Endothelial cell of hepatic sinusoid (primary cell): ENCODE data around the gene RMDN2.

Experiments used
- in situ Hi-C: cut with HindIII; loops from 2 replicates; pipeline ENCODE4 v1.10.0; 2017; ENCODE audit warnings: low sequenced_read_pairs

The RMDN2 gene, protein sequence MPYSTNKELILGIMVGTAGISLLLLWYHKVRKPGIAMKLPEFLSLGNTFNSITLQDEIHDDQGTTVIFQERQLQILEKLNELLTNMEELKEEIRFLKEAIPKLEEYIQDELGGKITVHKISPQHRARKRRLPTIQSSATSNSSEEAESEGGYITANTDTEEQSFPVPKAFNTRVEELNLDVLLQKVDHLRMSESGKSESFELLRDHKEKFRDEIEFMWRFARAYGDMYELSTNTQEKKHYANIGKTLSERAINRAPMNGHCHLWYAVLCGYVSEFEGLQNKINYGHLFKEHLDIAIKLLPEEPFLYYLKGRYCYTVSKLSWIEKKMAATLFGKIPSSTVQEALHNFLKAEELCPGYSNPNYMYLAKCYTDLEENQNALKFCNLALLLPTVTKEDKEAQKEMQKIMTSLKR

GRCh38 chr2:37925063-37925897, at the start of gene RMDN2:
Gene RMDN2 (plus strand): TSS chr2:37925287. CDS start chr2:37929278, 3,991 bp downstream.
- in situ Hi-C loops, result no loop called here

DNA sequence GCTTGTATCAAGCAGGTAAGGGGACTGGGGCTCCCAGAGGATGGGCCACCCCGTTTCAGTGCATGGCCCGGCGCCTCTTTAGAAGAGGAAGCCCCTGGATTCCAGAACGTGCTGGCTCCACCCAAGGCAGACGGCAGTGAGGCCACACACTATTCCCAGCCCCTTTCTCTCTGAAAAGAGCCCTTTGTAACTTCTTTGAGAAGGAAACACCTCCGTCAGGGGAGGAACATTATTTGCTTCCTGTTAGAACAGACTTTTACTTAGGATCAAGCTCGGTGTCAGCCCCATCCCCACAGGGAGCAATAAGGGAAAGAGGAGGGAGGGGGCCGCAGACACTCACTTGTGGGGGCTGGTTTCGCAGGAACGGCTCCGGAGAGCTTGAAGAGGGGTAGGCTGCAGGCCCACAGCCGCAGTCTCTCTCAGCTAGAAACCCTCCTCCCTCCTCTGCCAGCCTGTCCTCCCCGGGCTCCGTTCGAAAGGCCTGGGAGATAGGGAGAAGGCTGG, 49.6 kb upstream of the RMDN2 start:
- in situ Hi-C loops, result no loop called here

DNA sequence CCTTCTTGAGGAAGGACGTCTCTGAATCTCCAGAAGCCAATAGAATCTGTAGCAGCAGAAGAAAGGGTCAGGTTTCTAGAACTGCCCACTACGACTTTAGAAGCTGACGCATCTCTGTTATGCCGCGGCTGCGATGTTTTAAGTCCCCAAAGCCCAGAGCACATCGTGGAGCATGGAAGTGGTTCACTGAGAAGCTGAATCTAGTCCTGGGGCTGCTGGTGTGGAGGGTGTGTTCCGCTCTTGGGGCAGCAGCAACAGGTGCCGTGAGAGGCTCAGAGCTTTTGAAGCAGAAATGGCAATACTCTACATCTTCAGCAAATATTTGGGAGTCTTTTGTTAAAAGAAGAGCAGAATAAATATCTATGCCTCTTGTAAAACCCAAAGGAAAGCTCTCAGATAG, 48.9 kb upstream of the RMDN2 start:
- in situ Hi-C loops, result no loop called here

GRCh38 chr2:37877457-37878315, 47.4 kb upstream of the RMDN2 start:
- in situ Hi-C loops, result no loop called here

GRCh38 chr2:37878536-37878935, 46.6 kb upstream of the RMDN2 start:
- in situ Hi-C loops, result no loop called here

- in situ Hi-C loops, result loop anchor here (5.0 kb wide), 1 partner anchor 53 kb away; no protein-coding TSS in a partner anchor
These were observed 44.5 kb upstream of the RMDN2 start for GRCh38 chr2:37880551-37880950.

- in situ Hi-C loops, result loop anchor here (5.0 kb wide), 1 partner anchor 54 kb away; no protein-coding TSS in a partner anchor
These were observed 43.7 kb upstream of the RMDN2 start for GRCh38 chr2:37881397-37881796.

- in situ Hi-C loops, result loop anchor here (5.0 kb wide), 1 partner anchor 55 kb away; no protein-coding TSS in a partner anchor
These were observed 43.1 kb upstream of the RMDN2 start for GRCh38 chr2:37882036-37882435.

- in situ Hi-C loops, result loop anchor here (5.0 kb wide), 1 partner anchor 56 kb away; no protein-coding TSS in a partner anchor
These were observed 41.6 kb upstream of the RMDN2 start for GRCh38 chr2:37883518-37883917.

- in situ Hi-C loops, result no loop called here
These were observed 39.6 kb upstream of the RMDN2 start for GRCh38 chr2:37885329-37885993.

GRCh38 chr2:37886745-37887144, 38.3 kb upstream of the RMDN2 start:
- in situ Hi-C loops, result no loop called here

GRCh38 chr2:37887286-37887685, 37.8 kb upstream of the RMDN2 start:
- in situ Hi-C loops, result no loop called here

DNA sequence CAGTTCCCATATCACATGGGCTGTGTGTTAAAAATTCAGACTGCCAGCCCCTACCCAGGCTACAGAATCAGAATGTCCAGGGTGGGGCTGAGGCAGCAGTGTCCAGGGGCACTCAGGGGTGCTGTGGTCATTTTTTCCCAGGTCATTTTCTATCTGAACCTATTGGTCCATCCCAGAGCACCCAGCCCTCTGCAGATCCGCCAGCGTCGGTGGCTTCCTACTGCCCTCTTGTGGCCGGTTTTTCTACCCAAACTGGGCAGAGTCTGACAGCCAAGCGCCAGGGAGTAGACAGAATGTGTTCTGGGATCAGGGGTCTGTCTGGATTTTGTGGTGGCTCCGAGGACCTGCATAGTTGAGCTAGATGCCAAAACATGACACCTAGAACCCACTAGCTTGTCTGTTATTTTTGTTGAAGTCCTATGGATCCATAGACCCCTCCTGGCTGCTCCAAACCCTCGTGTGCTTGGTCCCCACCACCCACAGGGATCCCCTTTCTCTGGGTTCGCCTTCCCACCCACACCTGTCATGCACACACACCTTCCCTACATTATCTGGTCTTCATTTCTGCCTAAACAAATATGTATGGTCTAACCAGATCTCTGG, 34.1 kb upstream of the RMDN2 start:
- in situ Hi-C loops, result no loop called here

DNA sequence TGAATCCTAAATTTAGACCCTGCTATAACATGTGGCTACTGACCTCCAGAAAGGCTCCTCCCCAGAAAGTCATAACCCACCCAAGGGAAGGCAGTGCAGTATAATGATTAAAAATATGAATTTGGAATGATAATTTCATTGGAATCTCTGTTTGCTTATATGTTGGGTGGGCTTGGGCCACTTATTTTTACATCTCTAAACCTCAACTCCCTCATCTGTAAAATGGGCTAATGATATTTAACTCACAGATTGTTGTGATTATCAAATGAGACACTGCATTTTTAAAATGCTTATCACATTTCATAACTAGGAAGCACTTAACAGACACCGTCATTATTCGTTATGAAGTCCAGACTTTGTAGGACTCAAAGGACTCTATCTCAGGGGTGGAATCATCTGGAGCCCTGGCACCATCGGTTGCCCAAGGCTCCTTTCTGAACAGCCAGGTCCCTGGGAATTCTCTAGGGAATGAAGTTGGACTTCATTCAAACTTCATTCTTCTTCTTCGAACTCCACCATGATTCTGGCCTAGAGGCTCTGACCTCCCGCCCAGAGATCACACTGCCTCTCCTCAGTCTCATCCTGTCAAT, 33.1 kb upstream of the RMDN2 start:
- in situ Hi-C loops, result no loop called here

GRCh38 chr2:37892436-37893114, 32.5 kb upstream of the RMDN2 start:
- in situ Hi-C loops, result no loop called here

GRCh38 chr2:37893327-37893726, 31.8 kb upstream of the RMDN2 start:
- in situ Hi-C loops, result no loop called here

DNA sequence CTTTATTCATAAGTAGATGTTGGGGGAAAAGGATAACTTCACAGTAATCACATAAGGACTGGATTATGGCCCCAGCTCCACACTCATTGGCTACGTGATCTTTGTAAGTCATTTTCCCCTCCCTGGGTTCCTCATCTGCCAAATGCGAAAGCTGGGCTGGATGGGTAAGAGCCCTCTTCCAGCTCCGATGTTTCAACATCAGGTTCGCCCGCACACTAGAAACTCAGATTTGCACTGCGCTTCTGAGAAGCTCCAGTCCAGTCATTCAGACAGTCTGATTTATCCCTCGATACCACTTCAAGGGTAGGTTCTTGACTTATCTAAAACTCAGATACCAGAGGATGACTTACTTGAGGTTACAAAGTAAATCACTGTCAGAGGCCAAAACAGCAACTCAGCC, 31.0 kb upstream of the RMDN2 start:
- in situ Hi-C loops, result no loop called here

DNA sequence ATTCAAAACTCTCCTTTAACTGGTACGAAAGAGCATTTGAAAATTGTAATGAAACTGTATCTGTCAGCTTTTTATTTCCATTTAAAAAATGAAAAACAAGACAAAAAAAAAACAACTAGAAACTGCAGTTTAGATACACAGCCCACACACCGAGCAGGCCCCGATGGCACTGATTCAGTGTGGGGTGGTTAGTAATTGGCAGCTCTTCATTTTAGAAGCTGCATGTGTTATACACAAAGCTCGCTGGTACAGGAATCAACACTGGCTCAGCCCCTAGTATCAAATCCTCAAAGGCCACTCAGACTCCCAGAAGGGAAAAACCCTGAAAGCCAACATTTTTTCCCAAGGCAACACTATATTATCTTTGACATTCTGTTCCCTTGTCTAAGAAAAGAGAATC, 30.5 kb upstream of the RMDN2 start:
- in situ Hi-C loops, result no loop called here

- in situ Hi-C loops, result no loop called here
These were observed 29.9 kb upstream of the RMDN2 start for GRCh38 chr2:37895140-37895539.
